HEK293 (cell line): ENCODE results near the gene SIGLEC6.

Source experiments
- ZNF121 ChIP-seq: fragments of 450-650 bp; formaldehyde crosslinking; IDR thresholded peaks from 2 replicates; pipeline ENCODE4 v1.5.1; 2016; ENCODE audit warnings: missing biosample characterization, missing genetic modification characterization
- ZNF239 ChIP-seq: fragments of 450-650 bp; formaldehyde crosslinking; IDR thresholded peaks from 2 replicates; pipeline ENCODE4 v1.5.1; 2016; ENCODE audit warnings: missing biosample characterization, missing genetic modification characterization
- TF ChIP-seq, protein P1 (sequence below): fragments of 450-650 bp; formaldehyde crosslinking; IDR thresholded peaks from 2 replicates; pipeline ENCODE4 v1.5.1; 2016; ENCODE audit warnings: missing biosample characterization, missing genetic modification characterization

DNA sequence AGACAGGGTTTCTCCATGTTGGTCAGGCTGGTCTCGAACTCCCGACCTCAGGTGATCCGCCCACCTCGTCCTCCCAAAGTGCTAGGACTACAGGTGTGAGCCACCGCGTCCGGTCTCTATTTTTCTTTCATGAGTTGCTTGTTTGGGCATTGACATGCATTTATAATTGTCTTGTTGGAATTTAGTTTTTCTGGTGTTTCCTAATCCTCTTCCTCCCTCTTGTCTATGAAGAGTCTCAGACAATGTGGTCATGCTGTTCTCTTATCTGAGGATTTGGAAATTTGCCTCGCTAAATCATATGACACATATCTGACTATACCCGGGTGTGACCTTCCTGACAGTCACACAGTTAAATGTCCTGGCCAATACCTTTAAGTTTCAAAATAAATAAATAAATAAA lies 60.5 kb downstream of the SIGLEC6 start:
- no peak for TF ChIP-seq ZNF239
- TF ChIP-seq, protein P1, sequence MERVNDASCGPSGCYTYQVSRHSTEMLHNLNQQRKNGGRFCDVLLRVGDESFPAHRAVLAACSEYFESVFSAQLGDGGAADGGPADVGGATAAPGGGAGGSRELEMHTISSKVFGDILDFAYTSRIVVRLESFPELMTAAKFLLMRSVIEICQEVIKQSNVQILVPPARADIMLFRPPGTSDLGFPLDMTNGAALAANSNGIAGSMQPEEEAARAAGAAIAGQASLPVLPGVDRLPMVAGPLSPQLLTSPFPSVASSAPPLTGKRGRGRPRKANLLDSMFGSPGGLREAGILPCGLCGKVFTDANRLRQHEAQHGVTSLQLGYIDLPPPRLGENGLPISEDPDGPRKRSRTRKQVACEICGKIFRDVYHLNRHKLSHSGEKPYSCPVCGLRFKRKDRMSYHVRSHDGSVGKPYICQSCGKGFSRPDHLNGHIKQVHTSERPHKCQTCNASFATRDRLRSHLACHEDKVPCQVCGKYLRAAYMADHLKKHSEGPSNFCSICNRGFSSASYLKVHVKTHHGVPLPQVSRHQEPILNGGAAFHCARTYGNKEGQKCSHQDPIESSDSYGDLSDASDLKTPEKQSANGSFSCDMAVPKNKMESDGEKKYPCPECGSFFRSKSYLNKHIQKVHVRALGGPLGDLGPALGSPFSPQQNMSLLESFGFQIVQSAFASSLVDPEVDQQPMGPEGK: no peak
- TF ChIP-seq ZNF121 (tag by site-specific recombination): no peak
